NCI-H187 (cell line): Measurements from ENCODE around the gene NHLRC4.

Experiments used
- DNase-seq, 2 experiments: peaks; one replicate each; lab custom pipeline; 2025; lab: John Stamatoyannopoulos, UW

Gene NHLRC4

GRCh38 chr16:566475-567372 lies at the start of gene NHLRC4:
Gene NHLRC4 (plus strand): TSS chr16:567005. CDS start chr16:568048, 1,043 bp downstream.
- no peak for DNase-seq

- no peak for DNase-seq
Observed at GRCh38 chr16:518858-519257, 47.9 kb upstream of the NHLRC4 start.

GRCh38 chr16:519425-519824 lies 47.4 kb upstream of the NHLRC4 start:
- no peak for DNase-seq

GRCh38 chr16:519841-520687 lies 46.7 kb upstream of the NHLRC4 start:
- DNase-seq, result no peak

- DNase-seq, result no peak
Observed at GRCh38 chr16:520847-521246, 46.0 kb upstream of the NHLRC4 start.

GRCh38 chr16:521381-522210 lies 45.2 kb upstream of the NHLRC4 start:
- DNase-seq, result no peak

GRCh38 chr16:522320-523096 lies 44.3 kb upstream of the NHLRC4 start:
- no peak for DNase-seq

- no peak for DNase-seq
Observed at GRCh38 chr16:523097-523741, 43.6 kb upstream of the NHLRC4 start.

- no peak for DNase-seq
Observed at GRCh38 chr16:524274-525040, 42.3 kb upstream of the NHLRC4 start.

- no peak for DNase-seq
Observed at GRCh38 chr16:525123-525519, 41.7 kb upstream of the NHLRC4 start.

- DNase-seq, result no peak
Observed at GRCh38 chr16:525520-526180, 41.2 kb upstream of the NHLRC4 start.

- DNase-seq, result peak; percentile 41 to 64
Observed at GRCh38 chr16:526181-527014, 40.4 kb upstream of the NHLRC4 start.

GRCh38 chr16:527015-527903 lies 39.5 kb upstream of the NHLRC4 start, which contains the start of gene CAPN15:
Gene CAPN15 (plus strand): TSS chr16:527712. CDS start chr16:546839, 19,127 bp downstream.
- DNase-seq, result peak; percentile 89 to 97

GRCh38 chr16:528111-529011 lies 38.4 kb upstream of the NHLRC4 start:
- no peak for DNase-seq

- DNase-seq, result no peak
Observed at GRCh38 chr16:529012-529575, 37.7 kb upstream of the NHLRC4 start.
